H1 (cell line): ENCODE data around the gene ARRB1. TPM values are rescaled to one million over a fixed set of nuclear protein-coding genes. Genes with fewer than 3 reads are reported as not detected.

Experiments
- CTCF ChIA-PET: fragments of 300-600 bp; sonication (Branson Sonifier 250); formaldehyde crosslinking; loops from one replicate; lab custom pipeline; 2021; ENCODE audit not compliant: partially characterized antibody; lab: Charles Lee
- POLR2A ChIA-PET: fragments of 300-600 bp; sonication (Branson Sonifier 250); formaldehyde crosslinking; loops from one replicate; lab custom pipeline; 2021; ENCODE audit warnings: inconsistent platforms; ENCODE audit not compliant: partially characterized antibody; lab: Charles Lee
- DNase-seq, 2 experiments: peaks; one replicate each; pipeline versions ENCODE4 v3.0.0 to v3.0.0-alpha.2; 2010 to 2022; ENCODE audit warnings: low spot score in 2 of 2, low read depth in 1 of 2, mixed read lengths in 1 of 2
- FAIRE-seq: peaks from 2 replicates; lab custom pipeline; 2011; peaks lifted over from hg19 to GRCh38; lab: Jason Lieb, UNC
- H2AFZ ChIP-seq: 2 replicates; pipeline ENCODE4 v1.8.1; 2012; ENCODE audit warnings: low read length, inconsistent platforms
- H2AK5ac ChIP-seq: 2 replicates; pipeline ENCODE4 v1.6.1; 2013; ENCODE audit warnings: low read depth, low read length
- H2BK120ac ChIP-seq: replicated peaks from 2 replicates; pipeline ENCODE3; 2013; ENCODE audit warnings: low read depth, low read length, inconsistent platforms
- H2BK12ac ChIP-seq: 2 replicates; pipeline ENCODE4 v1.6.1; 2013; ENCODE audit warnings: low read depth, low read length
- H2BK15ac ChIP-seq: 2 replicates; pipeline ENCODE4 v1.6.1; 2013; ENCODE audit warnings: low read length
- H2BK20ac ChIP-seq: 2 replicates; pipeline ENCODE4 v1.6.1; 2013; ENCODE audit warnings: low read length
- H2BK5ac ChIP-seq: 2 replicates; pipeline ENCODE4 v1.6.1; 2013; ENCODE audit warnings: low read depth, low read length
- H3K14ac ChIP-seq: 2 replicates; pipeline ENCODE4 v1.6.1; 2013; ENCODE audit warnings: inconsistent platforms; ENCODE audit not compliant: insufficient read length
- H3K18ac ChIP-seq: 2 replicates; pipeline ENCODE4 v1.6.1; 2013; ENCODE audit warnings: low read length; ENCODE audit errors: extremely low read depth
- H3K23ac ChIP-seq: 2 replicates; pipeline ENCODE4 v1.6.1; 2013; ENCODE audit warnings: inconsistent platforms; ENCODE audit not compliant: insufficient read length
- H3K23me2 ChIP-seq: 2 replicates; pipeline ENCODE4 v1.6.1; 2013; ENCODE audit warnings: low read depth, low read length
- H3K27ac ChIP-seq: 2 replicates; pipeline ENCODE4 v1.6.1; 2011; ENCODE audit warnings: low read depth, low read length, inconsistent platforms
- H3K27me3 ChIP-seq, 4 experiments: replicated peaks in 1 of 4; 1 replicate in 1 of 4; 2 replicates in 3 of 4; pipeline versions ENCODE4 v1.6.1 to v1.8.1; 2011 to 2013; ENCODE audit warnings: low read length in 3 of 4, mild to moderate bottlenecking in 3 of 4, inconsistent platforms in 2 of 4, mixed read lengths in 2 of 4, moderate library complexity in 1 of 4; ENCODE audit not compliant: control insufficient read depth in 3 of 4, insufficient read depth in 3 of 4; ENCODE audit errors: extremely low read depth in 1 of 4
- H3K36me3 ChIP-seq, 4 experiments: 2 replicates each; pipeline versions ENCODE4 v1.6.1 to v1.8.1; 2011 to 2013; ENCODE audit warnings: mild to moderate bottlenecking in 4 of 4, low read length in 3 of 4, moderate library complexity in 2 of 4, control low read depth in 1 of 4, inconsistent platforms in 1 of 4; ENCODE audit not compliant: insufficient read depth in 4 of 4, control insufficient read depth in 2 of 4
- H3K4ac ChIP-seq: replicated peaks from 2 replicates; pipeline ENCODE3; 2013; ENCODE audit warnings: low read length, low read depth, mixed read lengths, inconsistent platforms; ENCODE audit not compliant: insufficient read length
- H3K4me1 ChIP-seq, 4 experiments: replicated peaks in 1 of 4; 1 replicate in 1 of 4; 2 replicates in 3 of 4; pipeline versions ENCODE4 v1.6.1 to v1.8.1; 2011 to 2013; ENCODE audit warnings: low read length in 3 of 4, inconsistent platforms in 2 of 4, mixed read lengths in 1 of 4; ENCODE audit not compliant: insufficient read depth in 4 of 4, control insufficient read depth in 3 of 4
- H3K4me2 ChIP-seq, 2 experiments: 2 replicates each; pipeline versions ENCODE4 v1.6.1 to v1.8.1; 2011 to 2013; ENCODE audit warnings: low read depth in 2 of 2, low read length in 2 of 2, control low read depth in 1 of 2, inconsistent platforms in 1 of 2, mild to moderate bottlenecking in 1 of 2; ENCODE audit not compliant: insufficient read depth in 1 of 2
- H3K4me3 ChIP-seq, 4 experiments: fragments of 200-600, 300-600 bp in 1 of 4; sonication (generic), shearing (Covaris generic), sonication (Bioruptor Twin) in 1 of 4; 2 replicates each; pipeline versions ENCODE4 v1.5.1 to v1.8.1; 2011 to 2016; ENCODE audit warnings: low read length in 4 of 4, low read depth in 3 of 4, control low read depth in 2 of 4, inconsistent platforms in 2 of 4, mild to moderate bottlenecking in 2 of 4, mixed read lengths in 1 of 4, moderate library complexity in 1 of 4; ENCODE audit not compliant: insufficient read depth in 2 of 4; ENCODE audit errors: extremely low read depth in 1 of 4
- H3K56ac ChIP-seq: replicated peaks from 2 replicates; pipeline ENCODE3; 2013; ENCODE audit warnings: low read depth, mild to moderate bottlenecking, mixed read lengths, low read length, inconsistent platforms; ENCODE audit not compliant: insufficient read length
- H3K79me1 ChIP-seq: 2 replicates; pipeline ENCODE4 v1.6.1; 2013; ENCODE audit warnings: low read depth, low read length, control low read depth
- H3K79me2 ChIP-seq, 2 experiments: 2 replicates each; pipeline versions ENCODE4 v1.6.1 to v1.8.1; 2012 to 2013; ENCODE audit warnings: low read length in 2 of 2, mild to moderate bottlenecking in 2 of 2, inconsistent platforms in 1 of 2; ENCODE audit not compliant: insufficient read depth in 2 of 2, control insufficient read depth in 1 of 2
- H3K9ac ChIP-seq, 4 experiments: replicated peaks in 1 of 4; 1 replicate in 1 of 4; 2 replicates in 3 of 4; pipeline versions ENCODE4 v1.6.1 to v1.8.1; 2011 to 2013; ENCODE audit warnings: low read depth in 3 of 4, low read length in 3 of 4, control low read depth in 2 of 4, mild to moderate bottlenecking in 2 of 4, moderate library complexity in 2 of 4, inconsistent platforms in 1 of 4; ENCODE audit errors: extremely low read depth in 1 of 4
- H3K9me3 ChIP-seq, 2 experiments: 2 replicates each; pipeline versions ENCODE4 v1.6.1 to v1.8.1; 2012 to 2013; ENCODE audit warnings: mild to moderate bottlenecking in 2 of 2, moderate library complexity in 2 of 2, control low read depth in 1 of 2, inconsistent platforms in 1 of 2, low read depth in 1 of 2, low read length in 1 of 2, mixed read lengths in 1 of 2; ENCODE audit not compliant: insufficient read depth in 2 of 2
- H4K20me1 ChIP-seq, 2 experiments: replicated peaks in 1 of 2; 2 replicates each; pipeline versions ENCODE3 to v1.8.1; 2011 to 2013; ENCODE audit warnings: inconsistent platforms in 2 of 2, low read length in 2 of 2, mild to moderate bottlenecking in 1 of 2; ENCODE audit not compliant: insufficient read depth in 2 of 2, control insufficient read depth in 1 of 2
- H4K5ac ChIP-seq: 2 replicates; pipeline ENCODE4 v1.6.1; 2013; ENCODE audit warnings: low read length, low read depth, mixed read lengths, inconsistent platforms; ENCODE audit not compliant: insufficient read length
- H4K8ac ChIP-seq: 2 replicates; pipeline ENCODE4 v1.8.0; 2013; ENCODE audit warnings: mild to moderate bottlenecking, moderate library complexity, low read length, inconsistent platforms; ENCODE audit not compliant: insufficient read depth; ENCODE audit errors: extremely low read depth
- H4K91ac ChIP-seq: replicated peaks from 2 replicates; pipeline ENCODE3; 2013; ENCODE audit warnings: low read length, mixed read lengths, inconsistent platforms; ENCODE audit not compliant: insufficient read length
- ATF2 ChIP-seq: IDR thresholded peaks from 2 replicates; pipeline ENCODE4 v1.6.1; 2012; ENCODE audit warnings: low read length, inconsistent platforms
- BRCA1 ChIP-seq: IDR thresholded peaks from 2 replicates; pipeline ENCODE4 v1.6.1; 2012; ENCODE audit warnings: low read depth, low read length, improper control_type of control experiment
- CREB1 ChIP-seq: IDR thresholded peaks from 2 replicates; pipeline ENCODE4 v1.6.1; 2012; ENCODE audit warnings: inconsistent platforms
- HDAC2 ChIP-seq, 2 experiments: fragments of 300-600 bp in 1 of 2; sonication (generic) in 1 of 2; IDR thresholded peaks; 2 replicates each; pipeline ENCODE4 v1.6.1; 2011 to 2012; ENCODE audit warnings: low read depth in 2 of 2, low read length in 2 of 2, mild to moderate bottlenecking in 2 of 2, moderate library complexity in 2 of 2, borderline replicate concordance in 1 of 2, inconsistent platforms in 1 of 2
- SRF ChIP-seq: IDR thresholded peaks from 2 replicates; pipeline ENCODE4 v1.6.1; 2011; ENCODE audit warnings: mild to moderate bottlenecking, low read depth, low read length, moderate library complexity
- TAF7 ChIP-seq: optimal IDR thresholded peaks from 2 replicates; pipeline ENCODE3; 2011; ENCODE audit warnings: low read depth, mild to moderate bottlenecking, inconsistent platforms, low read length, moderate library complexity, borderline replicate concordance
- WGBS, 2 experiments: shearing (Covaris generic) in 1 of 2; methylation state at CpG; one replicate each; pipeline versions ENCODE4 v1.1.6 to v1.1.7; 2013 to 2015; ENCODE audit warnings: low lambda C conversion rate in 2 of 2, mixed read lengths in 2 of 2, inconsistent platforms in 1 of 2, low coverage in 1 of 2, missing lambda C conversion rate in 1 of 2; ENCODE audit not compliant: insufficient replicate concordance in 2 of 2, insufficient coverage in 1 of 2, insufficient read length in 1 of 2; ENCODE audit errors: extremely low coverage in 1 of 2, missing lambda C conversion rate in 1 of 2; 5-methylcytosine and 5-hydroxymethylcytosine counted together
- polyA plus RNA-seq, 7 experiments: library from polyadenylated mRNA; depleted of rRNA in 3 of 7; stranded (reverse) in 5 of 7; unstranded in 2 of 7; fragments of >200 nt in 5 of 7; fragments of 200-250 nt in 2 of 7; gene quantifications; 1 replicate in 5 of 7; 2 replicates in 1 of 7; 4 replicates in 1 of 7; pipeline versions ENCODE4 v1.2.1 to v1.2.3, GENCODE V29; 2011 to 2013; ENCODE audit warnings: missing spikeins in 2 of 7, mixed read lengths in 2 of 7
- total RNA-seq: library from RNA; stranded (reverse); fragmentation: NEBNext Ultra II Directional; extraction: Animal tissue kit (Norgen Biotek cat#: 25700); gene quantifications from 2 replicates; pipeline ENCODE4 v1.2.1, GENCODE V29; 2021

The ARRB1 gene
- total and polyA plus RNA-seq, 2 of the 8 experiments (the other 6 are each of a cell fraction or from before 2014, with no cell fraction given): 9.4 to 31.8 TPM

DNA sequence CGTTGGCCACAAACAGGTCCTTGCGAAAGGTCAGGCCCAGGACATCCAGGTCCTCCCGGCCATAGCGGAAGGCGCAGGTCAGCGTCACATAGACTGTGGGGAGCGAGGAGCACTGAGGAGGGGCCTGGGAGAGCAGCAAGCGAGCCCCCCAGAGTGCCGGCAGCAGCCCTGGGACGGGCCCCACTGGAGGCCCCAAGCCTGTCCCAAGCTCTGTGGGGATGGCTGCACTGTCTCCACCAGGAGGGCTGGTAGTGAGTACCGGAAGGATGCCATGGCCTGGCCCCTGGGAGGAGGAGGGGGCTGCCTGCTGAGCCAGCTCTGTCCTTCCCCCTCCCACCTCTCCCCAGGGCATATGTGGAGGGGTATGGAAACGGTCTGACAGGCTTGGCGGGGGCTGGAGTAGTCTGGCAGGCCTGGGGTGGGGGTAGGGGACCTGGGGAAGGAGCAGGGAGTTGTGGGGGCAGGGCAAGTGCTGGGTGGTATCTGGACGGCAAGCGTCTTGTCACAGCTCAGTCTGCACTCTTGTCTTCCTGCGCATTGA is 68.0 kb downstream of the ARRB1 start:
- CTCF ChIA-PET: interaction anchor here (1.0 to 18.0 kb wide), 8 partner anchors 8 to 251 kb away, joined by 3 to 327 read pairs (median 4); partner anchors contain the start of gene ARRB1
- Histone ChIP-seq H3K23me2 (no peaks in the 10 kb centered on the region), H3K9ac (no peak overlapping the region), H3K27ac (no peak overlapping the region), H4K20me1 (peaks cover 0 to 2% of the 10 kb centered on the region in 2 experiments), H3K4ac (no peak overlapping the region), H3K14ac (no peak overlapping the region), H3K4me1 (peaks cover 0 to 6% (median 0%) of the 10 kb centered on the region in 4 experiments; a peak in 1 of 7 replicates), H3K9me3 (no peaks in the 10 kb centered on the region), H3K4me2 (no peak overlapping the region), H3K79me1 (no peaks in the 10 kb centered on the region), H3K56ac (no peak overlapping the region), H2BK20ac (no peak overlapping the region), H4K5ac (no peak overlapping the region), H2BK120ac (no peak overlapping the region), H4K91ac (no peak overlapping the region), H2BK15ac (no peak overlapping the region), H2BK12ac (no peak overlapping the region), H3K27me3 (no peaks in the 10 kb centered on the region), H2AK5ac (no peak overlapping the region), H2AFZ (no peak overlapping the region), H3K4me3 (no peak overlapping the region), H3K23ac (no peak overlapping the region), H3K36me3 (0 out of 8 replicates have a peak, but pooled peaks cover 0 to 3% (median 0%) of the 10 kb centered on the region in 4 experiments), H2BK5ac (no peak overlapping the region), H3K18ac (no peak overlapping the region), H4K8ac (no peak overlapping the region), H3K79me2 (no peaks in the 10 kb centered on the region)
- WGBS, 2 experiments: 84% methylated on average over 13 of the region's 16 CpGs; no CpG with 5 or more reads in 1 of the 2 experiments
- DNase-seq: no peak
- TF ChIP-seq ATF2 (no peak), HDAC2 (IDR thresholded peaks at IDR 0.05; ENCODE audit: borderline replicate concordance in 1 of 2, low read depth in 2 of 2, low read length in 2 of 2) (no peak), TAF7 (no peak), SRF (no peak), CREB1 (no peak), BRCA1 (no peak)
- POLR2A ChIA-PET: no interaction called here
- FAIRE-seq: no peak
